Measurements from ENCODE around the gene MRPL33. TPM values are rescaled to one million over a fixed set of nuclear protein-coding genes. Genes with fewer than 3 reads are reported as not detected.
A peak's percentile ranks its signal among the peaks of the same experiment; 100 is the strongest.

Gene MRPL33
- total and polyA plus RNA-seq, 2 of the 13 experiments (the other 11 are each of a cell fraction or from before 2014, with no cell fraction given) = 69.7 to 218 TPM

DNA sequence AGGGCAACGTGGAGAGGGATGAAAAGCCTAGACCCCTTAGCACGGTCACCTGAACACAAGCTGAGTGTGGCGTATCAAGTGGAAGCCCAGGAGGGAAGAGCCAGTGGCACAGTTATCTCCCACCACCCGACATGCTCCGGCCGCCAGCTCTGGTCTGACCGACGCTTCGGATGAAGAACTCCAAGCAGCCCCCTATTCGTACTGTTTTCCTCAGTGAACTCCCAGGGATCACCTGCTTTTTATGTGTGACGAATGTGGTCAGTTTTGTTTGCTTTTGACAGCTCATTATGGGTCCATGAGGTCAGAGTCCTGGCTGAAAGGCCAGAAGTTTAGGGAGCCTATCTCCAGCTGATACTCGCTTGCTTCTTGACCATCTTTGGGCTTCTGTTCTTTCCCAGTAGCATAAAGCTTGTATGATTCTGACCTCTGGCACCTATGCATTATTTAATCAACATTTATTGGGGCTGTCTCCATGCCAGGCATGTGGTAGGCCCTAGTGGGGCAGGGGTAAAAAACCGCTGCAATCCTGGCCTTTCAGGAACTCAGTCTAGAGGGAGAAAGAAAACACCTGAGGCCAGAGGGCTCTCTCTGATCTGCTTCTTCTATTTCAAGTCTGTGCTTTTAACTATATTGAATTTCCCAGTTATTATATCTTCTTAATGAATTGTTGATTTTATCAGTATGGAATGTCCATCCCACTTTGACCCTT lies 33.0 kb upstream of the MRPL33 start (continued):
- TF ChIP-seq ZBTB38 (CRISPR knock-in tag; IDR thresholded peaks at IDR 0.05) = peak; percentile 82
- TF ChIP-seq, protein P1, sequence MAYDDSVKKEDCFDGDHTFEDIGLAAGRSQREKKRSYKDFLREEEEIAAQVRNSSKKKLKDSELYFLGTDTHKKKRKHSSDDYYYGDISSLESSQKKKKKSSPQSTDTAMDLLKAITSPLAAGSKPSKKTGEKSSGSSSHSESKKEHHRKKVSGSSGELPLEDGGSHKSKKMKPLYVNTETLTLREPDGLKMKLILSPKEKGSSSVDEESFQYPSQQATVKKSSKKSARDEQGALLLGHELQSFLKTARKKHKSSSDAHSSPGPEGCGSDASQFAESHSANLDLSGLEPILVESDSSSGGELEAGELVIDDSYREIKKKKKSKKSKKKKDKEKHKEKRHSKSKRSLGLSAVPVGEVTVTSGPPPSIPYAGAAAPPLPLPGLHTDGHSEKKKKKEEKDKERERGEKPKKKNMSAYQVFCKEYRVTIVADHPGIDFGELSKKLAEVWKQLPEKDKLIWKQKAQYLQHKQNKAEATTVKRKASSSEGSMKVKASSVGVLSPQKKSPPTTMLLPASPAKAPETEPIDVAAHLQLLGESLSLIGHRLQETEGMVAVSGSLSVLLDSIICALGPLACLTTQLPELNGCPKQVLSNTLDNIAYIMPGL (CRISPR knock-in tag; IDR thresholded peaks at IDR 0.05; ENCODE audit: borderline replicate concordance in 1 of 2, low read depth in 1 of 2) = peak in 1 of 2 experiments; percentile 15; a peak in 2 of 4 replicates
- no peak for TF ChIP-seq KDM4B (CRISPR knock-in tag; IDR thresholded peaks at IDR 0.05)
- no peak for TF ChIP-seq ZFAT (CRISPR knock-in tag; conservative IDR thresholded peaks at IDR 0.05)
- TF ChIP-seq STAT5B (CRISPR knock-in tag; IDR thresholded peaks at IDR 0.05) = no peak
- no peak for TF ChIP-seq ZNF484 (CRISPR knock-in tag; IDR thresholded peaks at IDR 0.05; ENCODE audit: borderline replicate concordance, low read depth)
- TF ChIP-seq MXI1 (IDR thresholded peaks at IDR 0.05; ENCODE audit: borderline replicate concordance, low read depth, low read length) = peak; percentile 47; the same call in 1 of the 3 replicates
- no peak; the same call in 1 of the 2 replicates for TF ChIP-seq ZNF274 (CRISPR knock-in tag; IDR thresholded peaks at IDR 0.05)
- TF ChIP-seq, protein P2, sequence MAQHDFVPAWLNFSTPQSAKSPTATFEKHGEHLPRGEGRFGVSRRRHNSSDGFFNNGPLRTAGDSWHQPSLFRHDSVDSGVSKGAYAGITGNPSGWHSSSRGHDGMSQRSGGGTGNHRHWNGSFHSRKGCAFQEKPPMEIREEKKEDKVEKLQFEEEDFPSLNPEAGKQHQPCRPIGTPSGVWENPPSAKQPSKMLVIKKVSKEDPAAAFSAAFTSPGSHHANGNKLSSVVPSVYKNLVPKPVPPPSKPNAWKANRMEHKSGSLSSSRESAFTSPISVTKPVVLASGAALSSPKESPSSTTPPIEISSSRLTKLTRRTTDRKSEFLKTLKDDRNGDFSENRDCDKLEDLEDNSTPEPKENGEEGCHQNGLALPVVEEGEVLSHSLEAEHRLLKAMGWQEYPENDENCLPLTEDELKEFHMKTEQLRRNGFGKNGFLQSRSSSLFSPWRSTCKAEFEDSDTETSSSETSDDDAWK (CRISPR knock-in tag; IDR thresholded peaks at IDR 0.05) = no peak
- TF ChIP-seq, protein P3, sequence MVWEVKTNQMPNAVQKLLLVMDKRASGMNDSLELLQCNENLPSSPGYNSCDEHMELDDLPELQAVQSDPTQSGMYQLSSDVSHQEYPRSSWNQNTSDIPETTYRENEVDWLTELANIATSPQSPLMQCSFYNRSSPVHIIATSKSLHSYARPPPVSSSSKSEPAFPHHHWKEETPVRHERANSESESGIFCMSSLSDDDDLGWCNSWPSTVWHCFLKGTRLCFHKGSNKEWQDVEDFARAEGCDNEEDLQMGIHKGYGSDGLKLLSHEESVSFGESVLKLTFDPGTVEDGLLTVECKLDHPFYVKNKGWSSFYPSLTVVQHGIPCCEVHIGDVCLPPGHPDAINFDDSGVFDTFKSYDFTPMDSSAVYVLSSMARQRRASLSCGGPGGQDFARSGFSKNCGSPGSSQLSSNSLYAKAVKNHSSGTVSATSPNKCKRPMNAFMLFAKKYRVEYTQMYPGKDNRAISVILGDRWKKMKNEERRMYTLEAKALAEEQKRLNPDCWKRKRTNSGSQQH (CRISPR knock-in tag; IDR thresholded peaks at IDR 0.05; ENCODE audit: low read depth) = no peak; the same call in 1 of the 2 replicates
- TF ChIP-seq ZNF207 (IDR thresholded peaks at IDR 0.05; ENCODE audit: borderline replicate concordance) = no peak
- TF ChIP-seq FOXC1 (CRISPR knock-in tag; IDR thresholded peaks at IDR 0.05; ENCODE audit: borderline replicate concordance) = peak; percentile 47; the same call in 1 of the 2 replicates
- peak; percentile 83; the same call in 1 of the 2 replicates for TF ChIP-seq ZNF891 (CRISPR knock-in tag; IDR thresholded peaks at IDR 0.05)
- TF ChIP-seq, protein P4, sequence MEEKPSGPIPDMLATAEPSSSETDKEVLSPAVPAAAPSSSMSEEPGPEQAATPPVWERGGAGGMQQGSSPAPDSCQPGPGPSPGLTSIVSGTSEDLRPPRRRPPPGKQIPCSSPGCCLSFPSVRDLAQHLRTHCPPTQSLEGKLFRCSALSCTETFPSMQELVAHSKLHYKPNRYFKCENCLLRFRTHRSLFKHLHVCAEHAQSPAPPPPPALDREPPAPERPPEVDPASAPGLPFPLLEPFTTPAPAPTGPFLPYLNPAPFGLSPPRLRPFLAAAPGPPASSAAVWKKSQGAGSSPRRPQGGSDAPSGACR (CRISPR knock-in tag; IDR thresholded peaks at IDR 0.05) = peak; percentile 46; the same call in 1 of the 2 replicates
- TF ChIP-seq SRY (CRISPR knock-in tag; IDR thresholded peaks at IDR 0.05) = no peak
- 0 out of 2 replicates have a peak, but pooled peaks have one; percentile 27 for TF ChIP-seq PAX8 (CRISPR knock-in tag; IDR thresholded peaks at IDR 0.05; ENCODE audit: borderline replicate concordance)
- TF ChIP-seq, protein P5, sequence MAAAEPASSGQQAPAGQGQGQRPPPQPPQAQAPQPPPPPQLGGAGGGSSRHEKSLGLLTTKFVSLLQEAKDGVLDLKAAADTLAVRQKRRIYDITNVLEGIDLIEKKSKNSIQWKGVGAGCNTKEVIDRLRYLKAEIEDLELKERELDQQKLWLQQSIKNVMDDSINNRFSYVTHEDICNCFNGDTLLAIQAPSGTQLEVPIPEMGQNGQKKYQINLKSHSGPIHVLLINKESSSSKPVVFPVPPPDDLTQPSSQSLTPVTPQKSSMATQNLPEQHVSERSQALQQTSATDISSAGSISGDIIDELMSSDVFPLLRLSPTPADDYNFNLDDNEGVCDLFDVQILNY (CRISPR knock-in tag; conservative IDR thresholded peaks at IDR 0.05) = no peak
- no peak for TF ChIP-seq JUNB (CRISPR knock-in tag; IDR thresholded peaks at IDR 0.05; ENCODE audit: borderline replicate concordance)
